Hematopoietic multipotent progenitor cell treated with erythropoietin and hydrocortisone succinate and interleukin-3 and kit ligand, for 8 days (in vitro differentiated cells): ENCODE measurements around the gene CDC6.

ENCODE experiments used
- DNase-seq: peaks from one replicate; pipeline ENCODE4 v3.0.0-alpha.2; 2015

CDC6 gene

GRCh38 chr17:40341808-40342503 lies 54.3 kb downstream of the CDC6 start:
- DNase-seq = no peak

GRCh38 chr17:40342504-40343218 lies 55.0 kb downstream of the CDC6 start:
- no peak for DNase-seq

GRCh38 chr17:40343219-40344119 lies 55.8 kb downstream of the CDC6 start:
- DNase-seq = no peak

- DNase-seq = no peak
Measured at GRCh38 chr17:40344421-40345160, 56.9 kb downstream of the CDC6 start.

GRCh38 chr17:40345161-40345993 lies 57.7 kb downstream of the CDC6 start:
- peak; percentile 47 for DNase-seq

GRCh38 chr17:40345994-40346764 lies 58.5 kb downstream of the CDC6 start:
- DNase-seq = no peak

- DNase-seq = no peak
Measured at GRCh38 chr17:40346765-40347158, 59.1 kb downstream of the CDC6 start.

- no peak for DNase-seq
Measured at GRCh38 chr17:40347319-40348135, 59.8 kb downstream of the CDC6 start.

GRCh38 chr17:40348136-40348504 lies 60.4 kb downstream of the CDC6 start:
- DNase-seq = peak; percentile 28

- DNase-seq = peak; percentile 60
Measured at GRCh38 chr17:40348562-40349476, 61.1 kb downstream of the CDC6 start.

GRCh38 chr17:40349477-40349894 lies 61.8 kb downstream of the CDC6 start:
- DNase-seq = no peak

- DNase-seq = peak; percentile 48
Measured at GRCh38 chr17:40349895-40350688, 62.4 kb downstream of the CDC6 start.

- no peak for DNase-seq
Measured at GRCh38 chr17:40350689-40351358, 63.1 kb downstream of the CDC6 start.

- DNase-seq = no peak
Measured at GRCh38 chr17:40351359-40352236, 63.9 kb downstream of the CDC6 start.

GRCh38 chr17:40352237-40352778 lies 64.6 kb downstream of the CDC6 start:
- no peak for DNase-seq

- peak; percentile 37 for DNase-seq
Measured at GRCh38 chr17:40352779-40353394, 65.2 kb downstream of the CDC6 start.
